Chondrocyte (in vitro differentiated cells): ENCODE measurements around the gene NOL9. TPM values are rescaled to one million over a fixed set of nuclear protein-coding genes. Genes with fewer than 3 reads are reported as not detected.

Experiments used
- DNase-seq: peaks from one replicate; pipeline ENCODE4 v3.0.0; 2021; ENCODE audit warnings: mixed read lengths, low spot score
- H3K27ac Mint-ChIP-seq: one replicate; pipeline ENCODE4 v1.8.0; 2021; ENCODE audit warnings: mild to moderate bottlenecking, moderate library complexity, mixed read lengths; ENCODE audit not compliant: unreplicated experiment
- H3K27me3 Mint-ChIP-seq: 2 replicates; pipeline ENCODE4 v1.8.0; 2021; ENCODE audit warnings: low read depth, mixed read lengths
- H3K36me3 Mint-ChIP-seq: 2 replicates; pipeline ENCODE4 v1.8.0; 2021; ENCODE audit warnings: low read depth, mixed read lengths
- H3K4me1 Mint-ChIP-seq: 2 replicates; pipeline ENCODE4 v1.8.0; 2021; ENCODE audit warnings: low read depth, mild to moderate bottlenecking, mixed read lengths
- H3K4me3 Mint-ChIP-seq: one replicate; pipeline ENCODE4 v1.8.0; 2021; ENCODE audit warnings: mild to moderate bottlenecking, moderate library complexity, mixed read lengths; ENCODE audit not compliant: unreplicated experiment
- H3K9me3 Mint-ChIP-seq: 2 replicates; pipeline ENCODE4 v1.8.0; 2021; ENCODE audit warnings: low read depth, mixed read lengths
- CTCF ChIP-seq: fragments of 200-600 bp; sonication (generic); IDR thresholded peaks from 2 replicates; pipeline ENCODE4 v1.5.0; 2021; ENCODE audit warnings: antibody characterized with exemption, mild to moderate bottlenecking, moderate library complexity
- long read RNA-seq: library from polyadenylated mRNA; stranded (forward); transcript quantifications from one replicate; pipeline ENCODE4 v2.0.0, GENCODE V29; 2021
- total RNA-seq: library from RNA; stranded (reverse); gene quantifications from 3 replicates; pipeline ENCODE4 v1.2.1, GENCODE V29; 2021

NOL9 gene
- total RNA-seq: 24.0 to 32.3 TPM (median 27.0 TPM) in 3 replicates
- long read RNA-seq, full-length matches to known transcripts: 9 of 11 reads
- long read RNA-seq, partial matches to known transcripts: 0 of 11 reads
- long read RNA-seq, other reads (novel, unspliced or antisense): 2 of 11 reads

- peak; percentile 96 for DNase-seq
- Mint-ChIP-seq H3K27ac (peak within 1 kb of the TSS; percentile 22), H3K4me3 (peak within 1 kb of the TSS; percentile 81), H3K9me3 (no peaks in the 10 kb centered on the region), H3K36me3 (peaks cover 4% of the 10 kb centered on the region), H3K4me1 (peaks cover 17% of the 10 kb centered on the region), H3K27me3 (no peaks in the 10 kb centered on the region)
- peak; percentile 92 for TF ChIP-seq CTCF
These were observed at the start of gene NOL9 for GRCh38 chr1:6554031-6554906. TSS of gene NOL9 (minus strand) at chr1:6554513. CDS start at chr1:6554502, 11 bp downstream.

- H3K9me3 Mint-ChIP-seq: no peaks in the 10 kb centered on the region
- H3K4me3 Mint-ChIP-seq: peak overlapping the region; percentile 73
- no peak for TF ChIP-seq CTCF
- peak overlapping the region; percentile 99 for H3K27ac Mint-ChIP-seq
- peaks cover 41% of the 10 kb centered on the region for H3K4me1 Mint-ChIP-seq
- no peak for DNase-seq
- no peaks in the 10 kb centered on the region for H3K27me3 Mint-ChIP-seq
- H3K36me3 Mint-ChIP-seq: no peaks in the 10 kb centered on the region
These were observed 49.1 kb upstream of the NOL9 start for GRCh38 chr1:6603238-6603914.

GRCh38 chr1:6602669-6603237 lies 48.4 kb upstream of the NOL9 start, which contains the start of gene KLHL21:
TSS of gene KLHL21 (minus strand) at chr1:6602869. CDS start at chr1:6602817, 52 bp downstream.
- H3K9me3 Mint-ChIP-seq: no peaks in the 10 kb centered on the region
- H3K27me3 Mint-ChIP-seq: no peaks in the 10 kb centered on the region
- no peak for DNase-seq
- no peaks in the 10 kb centered on the region for H3K36me3 Mint-ChIP-seq
- TF ChIP-seq CTCF: peak; percentile 5
- peak within 1 kb of the TSS; percentile 99 for H3K27ac Mint-ChIP-seq
- H3K4me3 Mint-ChIP-seq: peak within 1 kb of the TSS; percentile 86
- peaks cover 38% of the 10 kb centered on the region for H3K4me1 Mint-ChIP-seq

- no peak for DNase-seq
- H3K4me1 Mint-ChIP-seq: peaks cover 38% of the 10 kb centered on the region
- H3K4me3 Mint-ChIP-seq: peak overlapping the region; percentile 86
- no peaks in the 10 kb centered on the region for H3K27me3 Mint-ChIP-seq
- H3K27ac Mint-ChIP-seq: peak overlapping the region; percentile 98
- peaks cover 1% of the 10 kb centered on the region for H3K36me3 Mint-ChIP-seq
- H3K9me3 Mint-ChIP-seq: no peaks in the 10 kb centered on the region
- TF ChIP-seq CTCF: peak; percentile 4
These were observed 47.8 kb upstream of the NOL9 start for GRCh38 chr1:6601923-6602668.
